ENCODE results near the gene ZFYVE9. TPM values are rescaled to one million over a fixed set of nuclear protein-coding genes. Genes with fewer than 3 reads are reported as not detected.

The ZFYVE9 gene
- total RNA-seq, 1 experiment from 2014 or later = 22.5 TPM

GRCh38 chr1:52328615-52329014 is 186.7 kb downstream of the ZFYVE9 start:
- no peak for DNase-seq (ENCODE audit: low read depth)

GRCh38 chr1:52332411-52332810 is 190.5 kb downstream of the ZFYVE9 start:
- DNase-seq (ENCODE audit: low read depth) = no peak

GRCh38 chr1:52334906-52335528 is 193.1 kb downstream of the ZFYVE9 start:
- DNase-seq (ENCODE audit: low read depth) = no peak

- no peak for DNase-seq (ENCODE audit: low read depth)
Observed at GRCh38 chr1:52337439-52337838, 195.6 kb downstream of the ZFYVE9 start.

GRCh38 chr1:52341655-52342260 is 199.9 kb downstream of the ZFYVE9 start:
- no peak for DNase-seq (ENCODE audit: low read depth)

- no peak for DNase-seq (ENCODE audit: low read depth)
Observed at GRCh38 chr1:52343979-52344378, 202.1 kb downstream of the ZFYVE9 start.

GRCh38 chr1:52345252-52345651 is 203.4 kb downstream of the ZFYVE9 start:
- no peak for DNase-seq (ENCODE audit: low read depth)

GRCh38 chr1:52346653-52347052 is 204.8 kb downstream of the ZFYVE9 start:
- no peak for DNase-seq (ENCODE audit: low read depth)

- no peak for DNase-seq (ENCODE audit: low read depth)
Observed at GRCh38 chr1:52348704-52349300, 206.9 kb downstream of the ZFYVE9 start.

- DNase-seq (ENCODE audit: low read depth) = no peak
Observed at GRCh38 chr1:52352690-52353089, 210.8 kb downstream of the ZFYVE9 start.

GRCh38 chr1:52355436-52355835 is 213.5 kb downstream of the ZFYVE9 start:
- no peak for DNase-seq (ENCODE audit: low read depth)

GRCh38 chr1:52355847-52356505 is 214.1 kb downstream of the ZFYVE9 start:
- DNase-seq (ENCODE audit: low read depth) = no peak

- no peak for DNase-seq (ENCODE audit: low read depth)
Observed at GRCh38 chr1:52356818-52357355, 215.0 kb downstream of the ZFYVE9 start.

GRCh38 chr1:52357397-52357796 is 215.5 kb downstream of the ZFYVE9 start:
- no peak for DNase-seq (ENCODE audit: low read depth)

- no peak for DNase-seq (ENCODE audit: low read depth)
Observed at GRCh38 chr1:52358851-52359497, 217.1 kb downstream of the ZFYVE9 start.

GRCh38 chr1:52359676-52360594 is 218.0 kb downstream of the ZFYVE9 start:
- no peak for DNase-seq (ENCODE audit: low read depth)

GRCh38 chr1:52360595-52360968 is 218.7 kb downstream of the ZFYVE9 start:
- DNase-seq (ENCODE audit: low read depth) = no peak

GRCh38 chr1:52364235-52364839 is 222.4 kb downstream of the ZFYVE9 start:
- DNase-seq (ENCODE audit: low read depth) = no peak

- DNase-seq (ENCODE audit: low read depth) = peak; percentile 72
Observed at GRCh38 chr1:52365071-52365745, 223.3 kb downstream of the ZFYVE9 start.

All from HT1080 (cell line).